Measurements from ENCODE around the gene USP2. TPM values are rescaled to one million over a fixed set of nuclear protein-coding genes. Genes with fewer than 3 reads are reported as not detected.

USP2 gene
- total RNA-seq, 1 experiment from 2014 or later: 3.1 TPM

- DNase-seq (ENCODE audit: low read depth, low spot score) (no peak), ATAC-seq (no peak)
- intact Hi-C loops (cut with micrococcal nuclease; ENCODE audit: unreplicated experiment): no loop called here
- H3K4me3 ChIP-seq (ENCODE audit: low read depth in 2 of 2, low read length in 2 of 2): no peak overlapping the region
- ChIA-PET POLR2A (no interaction called here), CTCF (interaction anchor here (0.7 to 1.4 kb wide), 2 partner anchors 30 to 136 kb away, joined by 3 read pairs; no protein-coding TSS in a partner anchor)
- no TSS peak for BruUV-seq (replicated peaks)
- TF ChIP-seq POLR2AphosphoS5 (IDR thresholded peaks at IDR 0.05; ENCODE audit: low read depth, low read length): no peak
- no peak for TF ChIP-seq SIN3A (IDR thresholded peaks at IDR 0.05; ENCODE audit: borderline replicate concordance, insufficient read depth, low read depth, low read length)
- no peak for TF ChIP-seq REST (IDR thresholded peaks at IDR 0.05; ENCODE audit: insufficient read depth in 1 of 2, low read depth in 2 of 2, low read length in 1 of 2)
- no peak for TF ChIP-seq CTCF (IDR thresholded peaks at IDR 0.05)
- no peak for TF ChIP-seq TCF7L2 (IDR thresholded peaks at IDR 0.05; ENCODE audit: low read depth, low read length)
- in situ Hi-C loops (cut with HindIII; ENCODE audit: low pct_unique_long_range_greater_than_20kb, low sequenced_read_pairs): no loop called here
- no peaks in the 10 kb centered on the region for H3K27me3 ChIP-seq (ENCODE audit: control insufficient read depth, insufficient read depth, low read length)
- peaks cover 5% of the 10 kb centered on the region for H3K4me1 ChIP-seq (ENCODE audit: control insufficient read depth, insufficient read depth, low read length)
- H3K9me3 ChIP-seq (ENCODE audit: control insufficient read depth, insufficient read depth, low read depth, low read length): no peaks in the 10 kb centered on the region
- no peaks in the 10 kb centered on the region for H3K36me3 ChIP-seq (ENCODE audit: control insufficient read depth, insufficient read depth, low read length)
- no peak overlapping the region for H3K27ac ChIP-seq (ENCODE audit: low read length)
These were observed 37.8 kb downstream of the USP2 start for GRCh38 chr11:119343726-119344125.

- in situ Hi-C loops (cut with HindIII; ENCODE audit: low pct_unique_long_range_greater_than_20kb, low sequenced_read_pairs): no loop called here
- CTCF ChIA-PET: interaction anchor here (0.5 to 1.4 kb wide), 2 partner anchors 15 to 31 kb away, joined by 3 to 4 read pairs; no protein-coding TSS in a partner anchor
These were observed 38.9 kb downstream of the USP2 start for GRCh38 chr11:119342362-119343130.

More at GRCh38 chr11:119342362-119343130, 38.9 kb downstream of the USP2 start:
- no peaks in the 10 kb centered on the region for H3K9me3 ChIP-seq (ENCODE audit: control insufficient read depth, insufficient read depth, low read depth, low read length)
- intact Hi-C loops (cut with micrococcal nuclease; ENCODE audit: unreplicated experiment): no loop called here
- POLR2A ChIA-PET: no interaction called here
- H3K4me1 ChIP-seq (ENCODE audit: control insufficient read depth, insufficient read depth, low read length): peaks cover 17% of the 10 kb centered on the region
- H3K4me3 ChIP-seq (ENCODE audit: low read depth in 2 of 2, low read length in 2 of 2): no peak overlapping the region
- H3K27me3 ChIP-seq (ENCODE audit: control insufficient read depth, insufficient read depth, low read length): no peaks in the 10 kb centered on the region
- ATAC-seq (no peak), DNase-seq (ENCODE audit: low read depth, low spot score) (no peak)
- no peak overlapping the region for H3K27ac ChIP-seq (ENCODE audit: low read length)
- no TSS peak for BruUV-seq (replicated peaks)
- TF ChIP-seq REST (IDR thresholded peaks at IDR 0.05; ENCODE audit: insufficient read depth in 1 of 2, low read depth in 2 of 2, low read length in 1 of 2) (no peak), TCF7L2 (IDR thresholded peaks at IDR 0.05; ENCODE audit: low read depth, low read length) (no peak), SIN3A (IDR thresholded peaks at IDR 0.05; ENCODE audit: borderline replicate concordance, insufficient read depth, low read depth, low read length) (no peak), POLR2AphosphoS5 (IDR thresholded peaks at IDR 0.05; ENCODE audit: low read depth, low read length) (no peak), CTCF (IDR thresholded peaks at IDR 0.05) (no peak)
- no peaks in the 10 kb centered on the region for H3K36me3 ChIP-seq (ENCODE audit: control insufficient read depth, insufficient read depth, low read length)

Measured in Panc1 (cell line).